OCI-LY3 (cell line): Measurements from ENCODE around the gene RBM14.
"Not testable (repeated sequence)": the region's sequence is repeated elsewhere in the genome, so short reads cannot be mapped to it uniquely, and the experiment has no call there.

ENCODE experiments used
- H2AFZ ChIP-seq: fragments of 200-600, 300-600 bp; shearing (Covaris generic); 2 replicates; pipeline ENCODE4 v1.6.0; 2014; ENCODE audit warnings: antibody characterized with exemption, low read depth, low read length
- H3K27ac ChIP-seq: fragments of 200-600, 300-600 bp; sonication (generic); 2 replicates; pipeline ENCODE4 v1.5.1; 2014; ENCODE audit warnings: mild to moderate bottlenecking, low read length, moderate library complexity, mixed read lengths
- H3K27me3 ChIP-seq: fragments of 200-600, 300-600 bp; sonication (generic); 2 replicates; pipeline ENCODE4 v1.6.1; 2014; ENCODE audit warnings: low read depth, low read length, mixed read lengths
- H3K36me3 ChIP-seq: fragments of 200-600, 300-600 bp; sonication (generic); replicated peaks from 2 replicates; pipeline ENCODE3; 2014; ENCODE audit warnings: low read depth, low read length, mixed read lengths
- H3K4me1 ChIP-seq: fragments of 300-600, 200-600 bp; sonication (generic); 2 replicates; pipeline ENCODE4 v1.6.1; 2014; ENCODE audit warnings: low read length, mixed read lengths
- H3K4me2 ChIP-seq: fragments of 200-600, 300-600 bp; sonication (generic); 2 replicates; pipeline ENCODE4 v1.6.1; 2014; ENCODE audit warnings: low read length, mixed read lengths
- H3K4me3 ChIP-seq: fragments of 300-600, 200-600 bp; sonication (generic); 2 replicates; pipeline ENCODE4 v1.5.1; 2014; ENCODE audit warnings: antibody characterized with exemption, mild to moderate bottlenecking, low read length, moderate library complexity
- H3K79me2 ChIP-seq: fragments of 300-600, 200-600 bp; shearing (Covaris generic); 2 replicates; pipeline ENCODE4 v1.6.1; 2014; ENCODE audit warnings: mild to moderate bottlenecking, low read length, mixed read lengths
- H3K9ac ChIP-seq: fragments of 300-600, 200-600 bp; shearing (Covaris generic); 2 replicates; pipeline ENCODE4 v1.6.0; 2014; ENCODE audit warnings: mild to moderate bottlenecking, low read length, moderate library complexity
- H3K9me3 ChIP-seq: fragments of 200-600, 300-600 bp; shearing (Covaris generic); 2 replicates; pipeline ENCODE4 v1.6.1; 2014; ENCODE audit warnings: low read length, mixed read lengths; ENCODE audit not compliant: insufficient read depth
- H4K20me1 ChIP-seq: fragments of 200-600, 300-600 bp; sonication (generic); 2 replicates; pipeline ENCODE4 v1.6.1; 2016; ENCODE audit warnings: low read length, mixed read lengths; ENCODE audit not compliant: insufficient read depth
- EZH2phosphoT487 ChIP-seq: fragments of 200-600 bp; shearing (Covaris generic); IDR thresholded peaks from 2 replicates; pipeline ENCODE4 v1.6.1; 2018; ENCODE audit warnings: antibody characterized with exemption, mixed run types, low read depth
- TF ChIP-seq, protein P1 (sequence below): fragments of 200-600, 300-600 bp; sonication (generic); IDR thresholded peaks from 2 replicates; pipeline ENCODE4 v1.5.1; 2014; ENCODE audit warnings: antibody characterized with exemption, low read length, low read depth

The RBM14 gene

DNA sequence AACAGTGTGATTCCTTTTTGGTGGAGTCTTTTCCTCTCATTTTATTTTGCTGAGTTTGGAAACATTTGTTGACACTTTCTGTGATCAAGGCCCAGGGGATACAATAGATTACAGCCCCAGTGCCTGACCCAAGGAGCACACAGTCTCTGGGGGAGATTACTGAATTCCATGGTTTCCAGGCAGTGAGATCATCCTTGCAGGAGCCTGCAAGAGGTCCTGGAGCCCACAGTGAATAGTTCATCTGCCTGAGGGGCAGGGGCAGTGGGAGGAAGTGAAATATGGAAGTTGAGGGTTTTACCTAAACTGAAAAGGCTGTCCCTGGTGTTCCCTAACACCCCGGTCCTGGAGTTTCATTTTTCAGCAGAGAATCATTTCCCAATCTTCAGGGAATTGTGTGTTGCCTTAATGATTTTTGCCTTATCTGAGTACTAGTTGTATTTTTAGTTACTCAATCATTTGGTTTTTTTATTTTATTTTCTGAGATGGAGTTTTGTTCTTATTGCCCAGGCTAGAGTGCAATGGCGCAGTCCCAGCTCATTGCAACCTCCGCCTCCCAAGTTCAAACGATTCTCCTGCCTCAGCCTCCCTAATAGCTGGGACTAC is 15.7 kb upstream of the RBM14 start:
- peaks cover 10% of the 10 kb centered on the region for H3K4me1 ChIP-seq
- H3K9me3 ChIP-seq: no peaks in the 10 kb centered on the region
- no peaks in the 10 kb centered on the region for H3K79me2 ChIP-seq
- no peaks in the 10 kb centered on the region for H4K20me1 ChIP-seq
- H3K36me3 ChIP-seq: peaks cover 24% of the 10 kb centered on the region
- no peak for TF ChIP-seq EZH2phosphoT487
- TF ChIP-seq, protein P1, sequence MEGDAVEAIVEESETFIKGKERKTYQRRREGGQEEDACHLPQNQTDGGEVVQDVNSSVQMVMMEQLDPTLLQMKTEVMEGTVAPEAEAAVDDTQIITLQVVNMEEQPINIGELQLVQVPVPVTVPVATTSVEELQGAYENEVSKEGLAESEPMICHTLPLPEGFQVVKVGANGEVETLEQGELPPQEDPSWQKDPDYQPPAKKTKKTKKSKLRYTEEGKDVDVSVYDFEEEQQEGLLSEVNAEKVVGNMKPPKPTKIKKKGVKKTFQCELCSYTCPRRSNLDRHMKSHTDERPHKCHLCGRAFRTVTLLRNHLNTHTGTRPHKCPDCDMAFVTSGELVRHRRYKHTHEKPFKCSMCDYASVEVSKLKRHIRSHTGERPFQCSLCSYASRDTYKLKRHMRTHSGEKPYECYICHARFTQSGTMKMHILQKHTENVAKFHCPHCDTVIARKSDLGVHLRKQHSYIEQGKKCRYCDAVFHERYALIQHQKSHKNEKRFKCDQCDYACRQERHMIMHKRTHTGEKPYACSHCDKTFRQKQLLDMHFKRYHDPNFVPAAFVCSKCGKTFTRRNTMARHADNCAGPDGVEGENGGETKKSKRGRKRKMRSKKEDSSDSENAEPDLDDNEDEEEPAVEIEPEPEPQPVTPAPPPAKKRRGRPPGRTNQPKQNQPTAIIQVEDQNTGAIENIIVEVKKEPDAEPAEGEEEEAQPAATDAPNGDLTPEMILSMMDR: no peak
- peak overlapping the region; percentile 6; the same call in 1 of the 2 replicates for H3K4me2 ChIP-seq
- H3K9ac ChIP-seq: no peak overlapping the region
- no peak overlapping the region for H3K27ac ChIP-seq
- H3K27me3 ChIP-seq: no peaks in the 10 kb centered on the region
- no peak overlapping the region for H3K4me3 ChIP-seq
- H2AFZ ChIP-seq: no peak overlapping the region

DNA sequence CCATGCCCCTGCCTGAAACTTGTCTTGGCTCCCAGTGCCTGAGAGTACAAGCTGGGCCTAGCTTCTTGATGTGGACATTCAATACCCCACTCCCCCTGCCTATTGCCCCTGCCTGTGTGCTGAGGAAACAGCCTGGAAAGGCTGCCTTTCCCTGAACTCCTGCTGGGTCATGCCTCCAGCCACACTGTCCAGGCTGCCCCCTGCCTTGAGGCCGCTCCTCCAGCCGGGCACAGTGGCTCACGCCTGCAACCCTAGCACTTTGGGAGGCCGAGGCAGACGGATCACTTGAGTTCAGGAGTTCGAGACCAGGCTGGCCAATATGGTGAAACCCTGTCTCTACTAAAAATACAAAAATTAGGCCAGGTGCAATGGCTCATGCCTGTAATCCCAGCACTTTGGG is 13.4 kb upstream of the RBM14 start:
- Histone ChIP-seq H3K4me1 (peaks cover 10% of the 10 kb centered on the region), H3K36me3 (peaks cover 23% of the 10 kb centered on the region), H3K9ac (no peak overlapping the region), H3K9me3 (no peaks in the 10 kb centered on the region), H3K27ac (no peak overlapping the region), H4K20me1 (no peaks in the 10 kb centered on the region), H3K4me3 (no peak overlapping the region), H3K79me2 (no peaks in the 10 kb centered on the region), H3K27me3 (no peaks in the 10 kb centered on the region), H2AFZ (no peak overlapping the region), H3K4me2 (no peak overlapping the region)
- no peak for TF ChIP-seq EZH2phosphoT487
- TF ChIP-seq, protein P1: no peak

DNA sequence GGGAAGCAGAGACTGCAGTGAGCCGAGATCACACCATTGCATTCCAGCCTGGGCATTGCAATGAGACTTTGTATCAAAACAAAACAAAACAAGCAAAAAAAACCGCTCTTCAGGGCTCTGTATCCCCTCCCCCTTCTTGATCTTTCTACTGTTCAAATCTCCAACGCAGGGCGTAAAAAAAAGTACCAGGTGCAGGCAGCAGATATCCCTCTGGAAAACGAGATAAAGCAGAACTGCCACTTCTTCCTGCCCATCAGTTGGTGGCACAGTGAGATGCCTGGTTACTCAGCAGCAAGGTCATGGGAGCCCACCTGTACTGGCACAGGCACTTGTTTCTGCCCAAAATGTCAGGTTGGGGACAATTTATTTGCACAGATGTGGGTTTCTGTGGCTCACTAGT is 12.3 kb upstream of the RBM14 start:
- Histone ChIP-seq H2AFZ (no peak overlapping the region), H3K27ac (no peak overlapping the region), H3K4me2 (no peak overlapping the region), H3K79me2 (no peaks in the 10 kb centered on the region), H3K9ac (no peak overlapping the region), H3K4me1 (peaks cover 15% of the 10 kb centered on the region), H4K20me1 (no peaks in the 10 kb centered on the region), H3K36me3 (peaks cover 26% of the 10 kb centered on the region), H3K4me3 (no peak overlapping the region), H3K27me3 (no peaks in the 10 kb centered on the region), H3K9me3 (no peaks in the 10 kb centered on the region)
- no peak for TF ChIP-seq EZH2phosphoT487
- TF ChIP-seq, protein P1: no peak

DNA sequence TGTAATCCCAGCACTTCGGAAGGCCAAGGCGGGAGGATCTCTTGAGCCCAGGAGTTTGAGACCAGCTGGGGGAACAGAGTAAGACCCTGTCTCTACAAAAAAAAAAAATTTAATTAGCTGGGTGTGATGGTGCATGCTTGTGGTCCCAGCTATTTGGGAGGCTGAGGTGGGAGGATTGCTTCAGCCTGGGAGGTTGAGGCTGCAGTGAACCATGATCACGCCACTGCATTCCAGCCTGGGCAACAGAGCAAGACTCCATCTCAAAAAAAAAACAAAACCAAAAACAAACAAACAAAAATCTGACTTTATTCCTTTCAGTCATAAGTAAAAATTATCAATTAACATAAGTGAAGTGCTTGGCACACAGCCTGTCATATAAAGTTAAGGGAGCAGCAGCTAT is 9.8 kb upstream of the RBM14 start:
- not testable (repeated sequence) for H3K4me3 ChIP-seq, H3K9ac ChIP-seq, H3K27ac ChIP-seq, H3K27me3 ChIP-seq, H2AFZ ChIP-seq, H4K20me1 ChIP-seq, H3K79me2 ChIP-seq, H3K9me3 ChIP-seq, H3K4me1 ChIP-seq, H3K4me2 ChIP-seq
- peaks cover 20% of the 10 kb centered on the region for H3K36me3 ChIP-seq
